ENCODE results near the gene DMAC2L.
A peak's percentile ranks its signal among the peaks of the same experiment; 100 is the strongest.
"Not testable (repeated sequence)": the region's sequence is repeated elsewhere in the genome, so short reads cannot be mapped to it uniquely, and the experiment has no call there.

Gene DMAC2L

DNA sequence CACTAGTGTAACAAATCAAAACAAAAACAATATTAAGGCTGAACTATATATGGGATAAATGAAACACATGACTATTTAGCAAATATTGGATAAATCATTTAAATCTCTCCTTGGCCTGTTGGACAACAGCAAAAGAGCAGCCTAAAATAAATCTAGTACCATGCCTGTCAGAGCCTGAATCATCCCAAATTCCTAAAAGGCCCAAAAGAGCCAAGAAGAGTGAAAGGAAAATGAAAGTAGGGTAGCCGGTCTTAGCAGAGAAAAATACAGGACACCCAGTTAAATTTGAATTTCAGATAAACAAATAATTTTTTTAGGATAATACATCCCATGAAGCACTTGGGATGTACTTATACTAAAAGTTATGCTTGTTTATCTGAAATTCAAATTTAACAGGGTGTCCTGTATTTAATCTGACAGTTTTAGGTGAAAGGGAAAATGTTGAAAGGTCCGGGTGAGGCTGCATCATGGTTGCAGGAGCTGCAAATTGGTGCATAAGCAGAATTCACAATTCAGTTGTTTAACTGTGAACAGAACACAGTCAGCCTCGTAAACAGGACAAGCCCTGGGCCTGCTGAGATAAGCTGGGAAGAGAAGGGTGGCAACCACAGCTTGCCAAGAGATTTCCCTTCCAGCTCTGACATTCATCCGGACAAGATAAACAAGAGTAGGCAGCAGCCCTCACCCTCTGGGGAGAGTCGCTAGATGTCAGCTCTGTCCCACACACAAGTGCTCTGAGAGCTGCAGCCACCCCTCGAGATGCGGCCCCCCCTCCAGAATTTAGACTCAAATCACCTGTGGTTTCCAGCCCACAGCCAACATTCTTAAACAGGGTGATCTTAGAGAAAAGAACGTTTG, 30.3 kb downstream of the DMAC2L start:
- DNase-seq (peak; percentile 38 to 68), ATAC-seq (peak; percentile 43)
- H3K4me1 Mint-ChIP-seq = peaks cover 37% of the 10 kb centered on the region
- H3K9me3 Mint-ChIP-seq = no peaks in the 10 kb centered on the region
- H3K27me3 Mint-ChIP-seq = peaks cover 3% of the 10 kb centered on the region
- H3K4me3 Mint-ChIP-seq = no peak overlapping the region
- no peak overlapping the region for H3K27ac Mint-ChIP-seq

DNA sequence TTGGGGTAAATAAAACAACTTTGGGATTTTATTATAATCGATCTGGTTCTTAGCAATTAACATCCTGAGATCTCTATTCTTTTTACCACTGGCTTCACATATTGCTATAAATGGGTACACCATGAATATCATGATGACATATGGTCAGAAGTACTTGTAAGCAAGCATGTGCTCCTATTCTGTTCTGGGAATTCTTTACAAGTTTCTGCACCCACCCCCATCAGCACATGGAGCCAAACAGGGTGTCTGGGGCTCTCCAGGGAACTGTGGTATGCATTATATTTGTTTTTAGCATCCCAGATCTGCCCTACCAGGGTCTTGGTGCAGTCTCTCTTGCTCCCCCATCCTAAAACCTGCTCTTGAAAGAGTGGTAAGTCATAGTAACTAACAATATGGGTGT, 31.3 kb downstream of the DMAC2L start:
- Mint-ChIP-seq H3K4me3 (no peak overlapping the region), H3K4me1 (peaks cover 40% of the 10 kb centered on the region), H3K27ac (no peak overlapping the region), H3K9me3 (no peaks in the 10 kb centered on the region), H3K27me3 (peaks cover 8% of the 10 kb centered on the region)
- DNase-seq = no peak
- ATAC-seq = no peak

DNA sequence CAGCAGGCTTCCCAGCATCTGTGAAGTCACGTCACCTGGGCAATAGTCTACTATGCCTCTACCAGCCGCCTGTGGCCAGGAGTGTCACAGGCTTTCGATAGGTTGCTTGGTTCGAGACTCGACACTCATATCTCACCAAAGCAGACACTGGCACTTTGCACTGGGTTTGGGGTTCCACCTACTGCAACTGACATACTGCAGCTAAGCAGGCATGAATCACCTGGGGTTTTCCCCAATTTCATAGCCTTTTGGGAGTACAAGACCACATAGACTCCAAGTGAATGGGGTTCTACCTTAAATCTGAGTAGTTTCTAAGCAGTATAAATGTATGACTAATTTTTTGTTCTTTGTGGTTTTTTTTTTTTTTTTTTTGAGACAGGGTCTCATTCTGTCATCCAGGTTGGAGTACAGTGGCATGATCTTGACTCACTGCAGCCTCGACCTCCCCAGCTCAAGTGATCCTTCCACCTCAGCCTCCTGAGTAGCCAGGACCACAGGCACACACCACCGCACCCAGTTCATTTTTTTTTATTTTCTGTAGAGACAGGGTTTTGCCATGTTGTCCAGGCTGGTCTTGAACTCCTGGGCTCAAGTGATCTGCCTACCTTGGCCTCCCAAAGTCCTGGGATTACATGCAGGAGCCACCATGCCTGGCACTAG, 32.1 kb downstream of the DMAC2L start:
- peak; percentile 79 to 91 for DNase-seq
- H3K27ac Mint-ChIP-seq = peak overlapping the region in 1 of 2 donors; percentile 89
- H3K27me3 Mint-ChIP-seq = peaks cover 8% of the 10 kb centered on the region
- no peaks in the 10 kb centered on the region for H3K9me3 Mint-ChIP-seq
- peak overlapping the region; percentile 39 to 62 for H3K4me3 Mint-ChIP-seq
- H3K4me1 Mint-ChIP-seq = peaks cover 40% of the 10 kb centered on the region
- ATAC-seq = peak; percentile 99

DNA sequence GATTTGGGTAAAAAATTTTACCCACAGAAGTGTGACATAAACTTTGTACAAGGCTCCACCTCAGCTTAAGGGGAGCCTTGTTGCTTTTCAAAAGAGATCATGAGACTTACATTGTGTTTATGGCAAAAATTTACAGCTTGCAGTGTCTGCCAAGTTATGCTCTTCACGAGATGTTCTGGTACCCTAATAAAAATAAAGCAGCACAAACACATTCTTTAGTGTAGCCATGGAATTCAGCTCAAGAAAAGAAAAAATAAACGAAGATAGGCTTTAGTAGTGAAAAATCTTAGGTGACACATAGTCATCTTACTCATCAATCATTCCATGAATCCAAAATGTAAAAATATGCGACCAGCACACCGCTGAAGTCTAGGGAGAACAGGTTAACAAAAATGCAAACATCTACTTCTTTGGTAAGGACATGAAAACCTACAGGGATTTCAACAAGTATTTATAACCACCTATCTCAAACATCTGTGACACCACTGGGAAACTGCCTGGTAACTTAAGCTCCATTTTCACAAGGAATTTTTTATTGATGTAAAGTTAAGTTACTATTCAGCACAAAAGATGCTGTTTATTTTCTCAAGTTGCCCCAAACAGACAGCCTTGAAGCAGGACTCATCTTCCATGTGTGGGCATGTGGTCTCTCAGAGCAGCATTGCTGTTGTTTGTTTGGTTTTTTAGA, 32.9 kb downstream of the DMAC2L start:
- peaks cover 40% of the 10 kb centered on the region for H3K4me1 Mint-ChIP-seq
- no peak overlapping the region for H3K4me3 Mint-ChIP-seq
- no peaks in the 10 kb centered on the region for H3K9me3 Mint-ChIP-seq
- no peak for DNase-seq
- peaks cover 8% of the 10 kb centered on the region for H3K27me3 Mint-ChIP-seq
- no peak for ATAC-seq
- peak overlapping the region in 1 of 2 donors; percentile 89 for H3K27ac Mint-ChIP-seq

DNA sequence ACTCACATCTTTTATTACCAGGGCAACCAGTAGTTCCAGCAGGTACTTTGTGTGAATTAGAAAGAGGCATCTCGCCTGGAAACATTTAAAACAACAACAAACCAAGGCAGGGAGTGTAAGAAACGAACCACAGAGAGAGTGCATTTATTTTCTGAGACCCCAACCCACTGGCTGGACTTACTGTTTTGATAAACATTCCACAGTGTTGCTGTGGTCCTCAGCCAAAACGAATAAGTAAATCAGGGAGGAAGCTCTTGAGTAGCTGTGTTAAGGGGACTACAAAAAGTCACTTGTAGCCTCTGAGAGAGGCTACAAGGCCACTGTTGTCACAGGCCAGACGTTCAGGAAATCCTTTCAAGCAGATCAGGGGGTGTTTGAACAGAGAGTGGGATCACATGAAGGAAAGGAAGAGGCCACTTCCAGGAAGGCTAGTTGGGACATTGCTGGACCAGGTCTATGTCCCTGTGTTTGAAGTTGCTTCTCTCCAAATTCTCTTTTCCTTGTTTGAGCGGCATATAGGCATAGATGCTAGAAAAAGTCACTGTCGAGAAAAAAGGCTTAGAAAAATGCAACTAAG, 33.8 kb downstream of the DMAC2L start:
- Mint-ChIP-seq H3K27me3 (peaks cover 8% of the 10 kb centered on the region), H3K4me3 (no peak overlapping the region), H3K4me1 (peaks cover 40% of the 10 kb centered on the region), H3K27ac (no peak overlapping the region), H3K9me3 (no peaks in the 10 kb centered on the region)
- ATAC-seq = no peak
- no peak for DNase-seq

DNA sequence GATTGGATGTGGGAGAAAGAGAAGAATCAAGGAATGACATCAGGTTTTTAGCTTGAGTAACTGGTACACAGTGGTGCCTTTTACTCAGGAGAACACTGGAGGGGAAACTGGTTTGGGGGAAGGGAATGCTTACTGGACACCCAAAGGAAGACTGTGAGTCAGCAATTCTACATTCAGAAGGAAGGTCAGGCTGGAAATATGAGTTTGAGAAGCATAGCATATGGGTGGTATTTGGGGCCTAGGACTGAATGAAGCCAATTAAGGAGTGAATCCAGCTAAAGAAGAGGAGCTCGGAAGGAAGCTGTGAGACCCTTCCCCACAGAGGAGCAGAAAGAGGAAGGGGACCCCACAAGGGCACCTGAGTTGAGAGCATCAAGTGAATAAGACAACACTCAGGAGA, 35.4 kb downstream of the DMAC2L start:
- no peak for DNase-seq
- no peak overlapping the region for H3K4me3 Mint-ChIP-seq
- H3K9me3 Mint-ChIP-seq = no peaks in the 10 kb centered on the region
- H3K4me1 Mint-ChIP-seq = peaks cover 35% of the 10 kb centered on the region
- ATAC-seq = no peak
- H3K27ac Mint-ChIP-seq = no peak overlapping the region
- H3K27me3 Mint-ChIP-seq = peaks cover 8% of the 10 kb centered on the region

DNA sequence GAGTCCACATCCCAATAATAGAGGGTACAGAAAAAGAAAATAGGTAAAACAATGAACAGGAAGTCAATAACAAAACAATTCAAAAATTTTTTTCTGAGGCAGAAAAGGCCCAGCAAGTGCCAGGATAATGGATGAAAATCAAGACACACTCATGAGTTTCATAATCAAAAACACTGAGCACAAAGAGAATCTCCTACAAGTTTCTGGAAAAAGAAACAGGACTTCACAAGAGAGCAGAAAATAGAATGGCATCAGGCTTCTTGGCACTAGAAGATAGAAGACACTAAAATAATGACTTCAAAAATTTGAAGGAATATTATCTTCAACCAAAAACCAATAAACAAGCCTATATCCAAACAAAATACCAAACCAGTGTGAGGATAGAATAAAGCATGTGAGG, 36.8 kb downstream of the DMAC2L start:
- DNase-seq = no peak
- H3K27me3 Mint-ChIP-seq = peaks cover 8% of the 10 kb centered on the region
- H3K27ac Mint-ChIP-seq = no peak overlapping the region
- no peak overlapping the region for H3K4me3 Mint-ChIP-seq
- H3K4me1 Mint-ChIP-seq = peaks cover 21% of the 10 kb centered on the region
- H3K9me3 Mint-ChIP-seq = no peaks in the 10 kb centered on the region
- ATAC-seq = no peak

DNA sequence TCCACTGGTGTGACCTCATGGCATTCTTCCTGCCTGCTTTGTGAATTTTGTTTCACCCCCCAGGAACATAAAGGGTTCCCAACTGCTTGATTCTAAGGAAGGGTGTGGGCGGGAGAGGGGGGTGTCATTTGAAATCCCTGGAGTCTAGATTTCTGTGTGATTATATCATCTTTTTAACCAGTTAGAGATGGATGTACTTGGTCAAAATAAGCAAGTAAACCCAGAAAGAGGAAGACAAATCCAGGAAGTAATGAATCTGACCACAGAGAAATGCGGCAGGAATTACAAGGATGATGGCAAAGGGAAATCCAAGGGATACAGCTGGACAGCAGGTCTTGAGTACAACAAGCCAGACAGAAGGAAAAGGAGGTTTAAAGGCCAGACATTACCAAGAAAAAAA, 38.9 kb downstream of the DMAC2L start:
- H3K27ac Mint-ChIP-seq = no peak overlapping the region

DNA sequence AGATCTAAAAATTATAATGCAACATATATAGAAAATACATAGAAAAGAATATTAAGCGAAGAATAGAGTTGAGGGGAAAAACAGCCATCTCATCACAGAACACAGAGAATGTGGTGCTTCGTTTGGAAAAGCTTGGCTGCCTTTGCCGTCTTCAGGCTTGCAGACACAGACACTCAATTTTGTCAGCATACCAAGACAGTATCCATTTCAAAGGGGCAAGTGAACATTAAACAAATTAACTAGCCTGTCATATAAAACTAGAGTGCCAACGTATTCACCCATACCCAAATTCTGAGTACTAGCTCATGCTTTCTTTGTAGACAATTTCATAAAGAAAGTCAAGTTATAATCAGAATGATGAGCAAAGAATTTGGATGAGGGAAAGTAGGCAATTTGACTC, 40.5 kb downstream of the DMAC2L start:
- H3K9me3 Mint-ChIP-seq = no peaks in the 10 kb centered on the region
- no peak overlapping the region for H3K4me3 Mint-ChIP-seq
- DNase-seq (no peak), ATAC-seq (no peak)
- peaks cover 14% of the 10 kb centered on the region for H3K4me1 Mint-ChIP-seq
- no peak overlapping the region for H3K27ac Mint-ChIP-seq
- peaks cover 3% of the 10 kb centered on the region for H3K27me3 Mint-ChIP-seq

More for the DNA sequence above, 38.9 kb downstream of the DMAC2L start:
- no peak overlapping the region for H3K4me3 Mint-ChIP-seq
- no peaks in the 10 kb centered on the region for H3K9me3 Mint-ChIP-seq
- peaks cover 15% of the 10 kb centered on the region for H3K4me1 Mint-ChIP-seq
- DNase-seq (no peak), ATAC-seq (no peak)
- H3K27me3 Mint-ChIP-seq = peaks cover 8% of the 10 kb centered on the region

DNA sequence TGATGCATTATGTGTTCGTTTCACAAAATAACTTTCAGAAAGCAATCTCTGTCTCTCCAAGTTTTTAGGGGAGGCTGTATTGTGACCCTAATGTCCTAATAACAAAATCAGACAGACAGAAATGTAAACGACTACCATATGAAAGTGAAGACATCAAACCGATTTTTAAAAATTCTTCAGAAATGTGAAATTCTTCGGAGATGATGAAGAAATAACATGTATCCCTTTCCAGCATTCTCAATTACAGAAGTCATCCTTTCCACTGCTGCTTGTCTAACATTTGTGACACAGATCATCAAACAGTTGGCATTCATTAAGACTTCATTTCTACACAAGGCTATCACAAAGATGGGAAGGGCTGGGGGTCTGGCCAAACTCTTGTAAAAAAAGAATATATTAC, 41.0 kb downstream of the DMAC2L start:
- Mint-ChIP-seq H3K4me1 (peaks cover 18% of the 10 kb centered on the region), H3K27ac (no peak overlapping the region), H3K4me3 (no peak overlapping the region), H3K27me3 (no peaks in the 10 kb centered on the region), H3K9me3 (no peaks in the 10 kb centered on the region)
- no peak for ATAC-seq
- no peak for DNase-seq

DNA sequence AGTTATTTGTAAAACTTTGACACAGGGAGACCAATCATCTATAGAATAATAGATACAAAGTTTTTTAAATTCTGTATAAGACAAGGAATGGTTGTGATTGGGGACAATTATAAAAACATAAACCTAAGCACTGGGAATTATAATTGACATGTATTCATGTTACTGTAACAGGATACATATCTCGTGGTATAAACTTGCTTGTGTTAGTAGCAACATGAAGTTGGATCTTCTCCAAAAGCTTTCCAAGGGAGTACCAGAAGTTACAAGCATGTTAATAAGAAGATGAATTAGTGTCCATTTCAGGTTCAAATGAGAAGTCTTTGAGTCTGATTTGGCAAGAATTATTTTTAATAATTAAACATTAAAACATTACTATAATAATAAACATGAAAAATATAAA, 42.4 kb downstream of the DMAC2L start:
- no peak overlapping the region for H3K4me3 Mint-ChIP-seq
- no peak overlapping the region for H3K27ac Mint-ChIP-seq
- H3K27me3 Mint-ChIP-seq = no peaks in the 10 kb centered on the region
- DNase-seq = no peak
- ATAC-seq = no peak
- no peaks in the 10 kb centered on the region for H3K9me3 Mint-ChIP-seq
- peaks cover 18% of the 10 kb centered on the region for H3K4me1 Mint-ChIP-seq

DNA sequence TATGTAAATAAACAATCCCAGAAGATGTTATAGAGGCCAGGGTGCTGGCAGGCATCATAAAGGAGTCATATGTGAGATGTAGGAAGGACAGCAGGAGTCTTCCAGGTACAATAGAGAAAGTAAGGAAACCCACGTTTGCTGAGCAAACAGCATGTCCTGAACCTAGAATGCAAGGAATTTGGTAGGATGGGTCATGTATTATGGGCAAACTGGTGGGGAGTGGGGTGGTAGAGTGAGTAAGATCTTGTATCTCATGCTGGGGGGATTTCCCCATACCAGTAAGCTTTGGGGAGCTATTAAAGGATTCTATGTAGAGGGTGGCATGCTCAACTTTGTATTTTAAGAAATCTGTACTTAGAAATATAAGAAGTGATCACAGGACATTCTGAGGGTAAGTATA, 43.6 kb downstream of the DMAC2L start:
- H3K27me3 Mint-ChIP-seq = no peaks in the 10 kb centered on the region
- no peak for ATAC-seq
- DNase-seq = no peak
- H3K4me3 Mint-ChIP-seq = no peak overlapping the region
- no peak overlapping the region for H3K27ac Mint-ChIP-seq
- no peaks in the 10 kb centered on the region for H3K9me3 Mint-ChIP-seq
- peaks cover 24% of the 10 kb centered on the region for H3K4me1 Mint-ChIP-seq

DNA sequence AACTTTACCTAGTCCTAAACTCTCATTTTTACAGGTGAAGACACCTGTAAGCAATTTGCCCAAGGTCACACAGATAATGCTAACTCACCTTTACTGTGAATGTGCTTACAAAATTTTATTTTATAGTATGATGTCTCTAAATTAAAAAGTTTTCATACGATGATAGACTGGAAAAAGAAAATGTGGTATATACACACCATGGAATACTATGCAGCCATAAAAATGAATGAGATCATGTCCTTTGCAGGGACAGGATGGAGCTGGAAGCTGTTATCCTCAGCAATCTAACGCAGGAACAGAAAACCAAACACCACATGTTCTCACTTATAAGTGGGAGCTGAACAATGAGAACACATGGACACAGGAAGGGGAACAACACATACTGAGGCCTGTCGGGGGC, 44.2 kb downstream of the DMAC2L start:
- not testable (repeated sequence) for ATAC-seq, DNase-seq, H3K27ac Mint-ChIP-seq, H3K9me3 Mint-ChIP-seq, H3K27me3 Mint-ChIP-seq, H3K4me3 Mint-ChIP-seq
- H3K4me1 Mint-ChIP-seq = peaks cover 28% of the 10 kb centered on the region

DNA sequence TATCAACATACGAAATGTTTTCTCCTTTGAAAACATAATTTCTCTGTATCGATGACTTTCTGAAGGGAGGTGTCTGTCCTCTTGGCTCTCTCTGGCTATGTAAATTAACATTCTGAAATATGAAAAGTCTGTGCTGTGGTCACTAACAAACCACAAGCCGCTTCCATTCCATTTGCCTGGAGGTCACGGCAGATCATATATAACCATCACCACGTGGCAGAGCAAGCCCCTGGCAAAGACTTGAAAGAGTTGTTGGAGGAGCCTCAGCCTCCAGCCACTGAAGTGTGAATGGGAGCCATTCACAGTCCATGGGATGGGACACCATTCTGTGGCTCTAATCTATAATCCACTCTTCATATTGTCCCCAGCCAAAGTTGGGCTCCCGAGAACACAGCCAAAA, 45.0 kb downstream of the DMAC2L start:
- Mint-ChIP-seq H3K27ac (no peak overlapping the region), H3K4me1 (peaks cover 28% of the 10 kb centered on the region), H3K9me3 (no peaks in the 10 kb centered on the region), H3K4me3 (no peak overlapping the region), H3K27me3 (no peaks in the 10 kb centered on the region)
- DNase-seq (no peak), ATAC-seq (no peak)

DNA sequence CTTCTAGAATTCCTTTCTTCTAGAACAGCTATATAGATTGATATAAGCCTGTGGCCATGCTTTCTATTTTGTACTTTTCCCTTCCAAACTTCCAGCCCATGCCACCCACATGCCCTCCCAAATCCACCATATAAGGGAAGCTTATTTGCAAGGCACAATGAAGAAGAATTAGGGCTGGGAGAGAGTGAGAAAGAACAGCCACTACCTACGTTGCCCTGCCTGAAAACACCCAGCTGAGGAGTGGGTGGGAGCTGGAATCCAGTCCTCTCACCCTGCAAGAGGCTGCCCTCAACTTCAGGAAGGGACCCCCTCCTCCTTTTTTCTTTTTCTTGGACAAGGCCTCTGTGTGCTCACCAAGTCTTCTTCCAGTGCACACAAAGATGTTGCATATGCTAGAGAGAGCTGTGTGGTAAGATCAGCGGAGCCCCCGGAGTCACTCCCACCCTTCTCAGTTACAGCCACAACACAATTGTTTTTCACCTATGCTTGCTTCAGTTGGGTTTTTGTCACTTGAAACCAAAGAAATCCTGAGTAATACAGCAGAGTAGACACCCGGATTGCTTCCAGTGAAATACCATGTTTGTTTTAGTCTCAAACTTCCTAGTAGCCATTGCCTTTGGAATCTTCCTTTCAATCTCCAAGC, 45.8 kb downstream of the DMAC2L start:
- Mint-ChIP-seq H3K9me3 (peaks cover 0 to 5% of the 10 kb centered on the region in 2 donors), H3K27ac (no peak overlapping the region), H3K4me3 (no peak overlapping the region), H3K4me1 (peaks cover 33% of the 10 kb centered on the region), H3K27me3 (no peaks in the 10 kb centered on the region)
- DNase-seq (no peak), ATAC-seq (no peak)

Measured in stimulated activated naive CD8-positive, alpha-beta T cell treated with anti-CD3 and anti-CD28 coated beads, Interleukin-15, amount 100 ng/mL, for 72 hours (primary cell).